Raji (cell line): ENCODE measurements around the gene FANCE.

Experiments
- POLR2A ChIP-seq: IDR thresholded peaks from 2 replicates; pipeline ENCODE4 v1.6.1; 2011; ENCODE audit warnings: low read depth, low read length, control low read depth; ENCODE audit not compliant: insufficient read depth

Gene FANCE

DNA sequence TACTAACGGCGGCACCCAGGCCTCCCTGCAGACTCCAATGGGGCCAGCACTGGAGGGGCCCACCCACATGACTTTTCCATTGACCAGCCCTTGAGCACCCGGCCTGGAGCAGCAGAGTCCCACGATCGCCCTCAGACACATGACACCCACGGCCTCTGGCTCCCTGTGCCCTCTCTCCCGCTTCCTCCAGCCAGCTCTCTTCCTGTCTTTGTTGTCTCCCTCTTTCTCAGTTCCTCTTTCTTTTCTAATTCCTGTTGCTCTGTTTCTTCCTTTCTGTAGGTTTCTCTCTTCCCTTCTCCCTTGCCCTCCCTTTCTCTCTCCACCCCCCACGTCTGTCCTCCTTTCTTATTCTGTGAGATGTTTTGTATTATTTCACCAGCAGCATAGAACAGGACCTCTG lies 26.1 kb upstream of the FANCE start:
- TF ChIP-seq POLR2A = no peak

DNA sequence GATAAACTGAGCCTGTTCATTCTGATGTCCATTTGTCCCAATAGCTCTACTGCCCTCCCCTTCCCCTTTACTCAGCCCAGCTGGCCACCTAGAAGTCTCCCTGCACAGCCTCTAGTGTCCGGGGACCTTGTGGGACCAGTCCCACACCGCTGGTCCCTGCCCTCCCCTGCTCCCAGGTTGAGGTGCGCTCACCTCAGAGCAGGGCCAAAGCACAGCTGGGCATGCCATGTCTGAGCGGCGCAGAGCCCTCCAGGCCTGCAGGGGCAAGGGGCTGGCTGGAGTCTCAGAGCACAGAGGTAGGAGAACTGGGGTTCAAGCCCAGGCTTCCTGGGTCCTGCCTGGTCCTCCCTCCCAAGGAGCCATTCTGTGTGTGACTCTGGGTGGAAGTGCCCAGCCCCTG lies 24.7 kb upstream of the FANCE start:
- TF ChIP-seq POLR2A = no peak

DNA sequence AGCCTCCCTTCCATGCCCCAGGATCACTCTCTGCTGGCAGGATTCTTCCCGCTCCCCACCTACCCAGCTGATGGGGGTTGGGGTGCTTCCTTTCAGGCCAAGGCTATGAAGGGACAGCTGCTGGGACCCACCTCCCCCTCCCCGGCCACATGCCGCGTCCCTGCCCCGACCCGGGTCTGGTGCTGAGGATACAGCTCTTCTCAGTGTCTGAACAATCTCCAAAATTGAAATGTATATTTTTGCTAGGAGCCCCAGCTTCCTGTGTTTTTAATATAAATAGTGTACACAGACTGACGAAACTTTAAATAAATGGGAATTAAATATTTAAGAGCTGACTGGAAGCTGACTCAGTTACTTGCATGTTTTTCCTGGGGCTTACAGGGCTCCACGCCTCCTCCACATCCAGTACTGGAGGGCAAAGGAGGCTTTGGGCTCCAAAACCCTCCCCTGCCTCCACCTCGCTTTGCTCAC lies 24.3 kb upstream of the FANCE start:
- TF ChIP-seq POLR2A = no peak

DNA sequence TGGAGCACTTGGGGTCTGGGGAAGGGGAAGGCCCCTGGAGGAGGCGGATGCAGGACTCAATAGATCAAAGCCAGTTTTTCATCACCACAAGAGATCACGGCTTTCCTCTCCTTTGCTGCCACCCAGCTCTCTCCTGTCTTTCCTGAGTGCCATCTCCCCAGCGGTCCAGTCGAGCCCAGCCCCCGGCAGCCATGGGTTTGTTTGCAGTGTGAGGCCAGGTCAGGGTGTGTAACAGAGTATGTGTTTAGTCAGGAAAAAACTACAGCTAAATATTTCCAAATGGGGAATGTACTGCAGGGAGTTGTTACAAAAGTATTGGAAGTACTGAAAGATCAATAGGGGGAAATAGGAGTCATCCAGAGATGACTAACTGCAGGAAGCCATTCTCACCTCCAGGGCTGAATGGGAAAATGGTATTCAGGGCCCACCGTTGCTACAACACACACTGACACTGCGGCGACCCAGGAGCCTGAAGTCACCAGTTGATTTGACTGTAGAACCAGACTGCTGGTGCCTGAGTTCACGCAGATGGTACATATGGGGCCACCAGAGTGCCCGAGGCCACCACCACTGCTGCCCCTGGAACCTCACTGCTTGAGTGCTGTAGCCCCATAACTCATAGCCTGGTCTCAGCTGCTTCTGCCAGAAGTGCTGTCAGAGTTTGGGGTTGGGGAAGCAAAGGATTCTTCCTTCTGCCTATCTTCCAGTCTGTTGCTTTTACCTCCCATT lies 23.6 kb upstream of the FANCE start:
- no peak for TF ChIP-seq POLR2A

DNA sequence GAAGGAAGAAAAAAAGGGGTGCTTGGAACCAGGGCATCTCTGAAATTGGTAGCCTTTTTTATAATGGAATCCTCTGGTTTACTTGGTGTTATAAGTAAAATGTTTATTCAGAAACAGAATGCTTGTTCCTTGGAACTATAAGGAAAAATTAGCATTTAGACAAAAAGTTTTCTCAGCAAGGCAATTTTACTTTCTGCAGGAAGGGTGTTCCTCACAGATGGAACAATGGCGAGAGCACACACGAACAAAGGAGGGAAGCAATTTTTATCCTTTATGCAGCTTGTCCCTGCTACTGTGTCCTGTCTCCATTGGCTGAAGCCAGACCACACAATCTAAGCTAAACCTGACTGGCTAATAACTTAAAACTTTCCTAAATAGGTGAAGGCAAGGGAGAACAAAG lies 22.7 kb upstream of the FANCE start:
- no peak for TF ChIP-seq POLR2A

DNA sequence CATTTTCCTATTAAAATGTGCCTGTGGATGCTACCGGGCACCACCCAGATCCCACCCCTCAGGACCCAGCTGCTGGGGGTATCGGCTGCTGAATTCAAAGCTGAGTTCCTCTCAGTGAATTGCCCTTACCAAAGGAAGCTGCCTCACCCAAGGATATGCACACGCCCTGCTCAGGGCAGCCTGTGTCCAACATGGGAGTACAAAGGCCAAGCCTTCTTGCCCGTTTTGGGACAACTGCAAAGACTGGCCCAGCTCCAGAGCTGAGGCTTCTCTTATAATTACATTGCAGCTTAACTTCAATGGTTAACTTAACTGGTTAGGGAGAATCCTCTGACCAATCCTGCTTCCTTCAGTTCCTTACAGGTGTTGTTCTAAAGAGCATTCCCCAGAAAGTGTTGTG lies 19.8 kb upstream of the FANCE start:
- TF ChIP-seq POLR2A = no peak

DNA sequence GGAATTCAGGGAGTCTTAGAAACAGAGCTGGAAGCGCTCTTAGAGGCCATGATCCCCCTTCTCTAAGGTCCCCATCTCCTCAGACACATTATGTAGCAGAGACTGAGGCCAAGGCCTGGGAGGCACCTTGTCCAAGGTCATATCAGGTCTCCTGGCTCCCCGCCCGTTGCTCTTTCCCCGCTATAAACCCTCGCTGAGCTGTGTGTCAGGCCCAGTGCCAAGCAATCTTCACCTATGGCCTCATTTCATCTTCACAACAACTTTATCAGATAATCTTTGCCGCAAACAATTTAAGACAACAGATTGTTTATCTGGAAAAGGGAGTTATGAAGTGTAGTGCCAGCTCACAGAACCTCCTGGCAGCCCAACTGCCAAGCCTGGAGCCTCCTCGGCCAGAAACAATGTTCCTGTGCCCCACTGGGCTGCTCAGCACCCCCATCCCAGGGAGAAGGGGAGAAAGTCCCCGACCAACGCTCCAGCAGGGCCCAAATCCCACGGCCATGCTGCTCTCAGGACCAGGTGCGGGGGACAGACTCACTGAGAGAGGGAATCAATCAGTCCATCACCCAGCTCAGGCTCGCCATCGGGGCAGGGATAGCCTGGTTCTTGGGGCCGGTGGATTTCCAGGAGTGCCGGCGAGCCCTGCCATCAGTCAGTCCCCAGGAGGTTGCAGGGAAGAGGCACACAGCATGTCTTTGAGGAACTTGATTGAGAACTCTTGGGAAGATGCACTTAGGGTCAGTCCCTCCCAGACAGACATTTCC lies 16.9 kb upstream of the FANCE start:
- TF ChIP-seq POLR2A = no peak

DNA sequence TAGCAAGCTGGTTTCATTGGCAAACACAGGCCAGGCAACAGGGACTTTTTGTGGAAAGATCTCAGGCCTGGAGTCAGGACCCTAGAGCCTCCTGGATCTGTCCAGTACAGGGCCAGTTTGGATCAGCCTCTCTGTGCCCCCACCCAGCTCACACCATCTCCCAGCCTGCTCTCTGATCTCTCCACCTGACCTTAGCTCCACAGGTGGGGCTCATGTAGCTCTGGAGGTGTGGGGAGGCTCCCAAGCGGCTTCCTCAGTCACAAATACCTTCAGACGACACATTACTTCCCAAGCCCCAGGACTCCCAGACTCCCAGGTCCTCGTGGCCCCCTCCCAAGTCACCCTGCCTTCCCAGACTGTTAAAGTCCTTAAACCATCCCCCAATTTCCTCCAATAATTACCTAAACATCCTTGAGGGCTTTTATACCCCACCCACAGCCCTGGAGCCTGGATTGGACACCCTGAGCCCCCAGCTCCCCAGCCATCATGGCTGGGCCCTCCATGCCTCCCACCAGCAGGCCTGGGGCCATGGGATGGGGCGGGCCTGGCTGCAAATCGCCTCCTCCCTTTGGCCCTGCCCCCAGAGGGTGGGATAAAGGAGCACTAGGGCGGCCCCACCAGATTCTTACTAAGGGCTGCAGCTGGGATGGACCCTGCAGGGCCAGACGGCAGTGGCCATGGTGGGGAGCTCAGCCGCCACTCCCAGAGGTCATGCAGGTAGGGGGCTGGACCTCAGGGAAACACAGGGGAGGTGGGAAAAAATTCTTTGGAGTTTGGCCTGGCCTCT lies 15.9 kb upstream of the FANCE start:
- TF ChIP-seq POLR2A = no peak

DNA sequence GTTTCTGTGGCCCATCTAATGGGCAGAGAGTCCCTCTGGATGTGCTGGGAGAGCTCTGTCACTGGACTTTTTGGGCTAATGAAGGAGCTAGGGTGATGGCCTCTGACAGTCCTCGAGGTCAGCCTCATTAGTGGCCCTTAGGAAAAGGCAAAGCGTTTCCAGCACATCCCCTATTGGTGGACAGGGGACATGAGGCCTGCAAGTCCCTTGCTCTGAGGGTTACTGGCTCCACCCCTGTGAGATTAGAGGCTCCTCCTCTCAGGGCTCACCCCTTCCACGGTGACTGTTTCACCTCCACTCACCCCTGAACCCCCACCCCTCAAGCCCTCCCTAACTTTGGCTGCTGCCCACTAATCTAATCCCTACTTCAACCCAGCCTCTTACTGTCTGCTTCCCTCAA lies 12.8 kb upstream of the FANCE start:
- no peak for TF ChIP-seq POLR2A

DNA sequence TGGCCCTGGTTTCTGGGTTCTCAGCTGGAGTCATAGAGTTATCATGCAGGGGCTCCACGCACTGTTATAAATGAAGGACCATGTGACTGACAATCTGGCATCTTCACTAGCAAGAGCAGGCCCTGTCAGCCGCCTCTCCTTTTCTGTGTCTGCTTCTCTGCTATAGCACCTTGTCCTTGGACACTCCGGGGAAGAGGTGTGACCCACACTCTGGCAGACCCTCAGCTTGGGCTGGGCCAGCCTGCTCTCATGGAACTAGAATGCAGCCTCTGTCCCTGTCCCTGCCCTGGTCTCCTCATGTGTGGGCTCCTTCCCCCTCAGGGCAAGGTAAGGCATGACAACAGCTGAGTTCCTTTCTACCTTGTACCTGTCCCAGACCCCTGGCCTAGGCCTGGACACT lies 10.9 kb upstream of the FANCE start:
- no peak for TF ChIP-seq POLR2A

DNA sequence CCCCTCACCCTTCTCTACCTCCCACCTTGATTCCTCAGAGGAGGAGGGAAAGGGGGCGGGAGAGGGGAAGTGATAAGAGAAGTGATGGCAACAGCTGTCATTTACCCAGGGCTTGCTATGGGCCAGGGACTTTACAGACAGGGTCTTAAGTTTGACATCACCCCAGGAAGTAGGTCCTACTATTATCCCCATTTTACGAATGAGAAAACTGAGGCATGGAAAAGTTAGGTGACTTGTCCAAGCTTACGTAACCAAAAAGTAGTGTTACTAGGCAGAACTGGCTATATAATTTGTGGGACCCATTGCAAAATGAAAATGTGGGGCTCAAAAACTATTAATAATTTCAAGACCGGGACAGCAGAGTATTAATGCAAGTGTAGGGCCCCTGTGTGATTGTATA lies 10.5 kb upstream of the FANCE start:
- TF ChIP-seq POLR2A = no peak

DNA sequence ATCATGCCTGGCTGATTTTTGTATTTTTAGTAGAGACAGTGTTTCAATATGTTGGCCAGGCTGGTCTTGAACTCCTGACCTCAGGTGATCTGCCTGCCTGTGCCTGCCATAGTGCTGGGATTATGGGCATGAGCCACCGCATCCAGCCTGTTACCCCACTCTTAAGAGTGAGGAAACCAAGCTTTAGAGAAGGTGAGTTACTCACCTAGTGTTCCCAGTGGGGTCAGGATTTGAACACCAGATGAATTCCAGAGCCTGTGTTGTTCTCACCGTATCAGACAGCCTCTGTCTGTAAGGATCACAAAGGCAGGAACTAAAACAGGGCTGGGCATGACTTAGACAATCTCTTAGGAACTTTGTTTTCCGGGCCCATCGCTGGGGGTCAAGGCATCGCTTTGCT lies 9.4 kb upstream of the FANCE start:
- no peak for TF ChIP-seq POLR2A

DNA sequence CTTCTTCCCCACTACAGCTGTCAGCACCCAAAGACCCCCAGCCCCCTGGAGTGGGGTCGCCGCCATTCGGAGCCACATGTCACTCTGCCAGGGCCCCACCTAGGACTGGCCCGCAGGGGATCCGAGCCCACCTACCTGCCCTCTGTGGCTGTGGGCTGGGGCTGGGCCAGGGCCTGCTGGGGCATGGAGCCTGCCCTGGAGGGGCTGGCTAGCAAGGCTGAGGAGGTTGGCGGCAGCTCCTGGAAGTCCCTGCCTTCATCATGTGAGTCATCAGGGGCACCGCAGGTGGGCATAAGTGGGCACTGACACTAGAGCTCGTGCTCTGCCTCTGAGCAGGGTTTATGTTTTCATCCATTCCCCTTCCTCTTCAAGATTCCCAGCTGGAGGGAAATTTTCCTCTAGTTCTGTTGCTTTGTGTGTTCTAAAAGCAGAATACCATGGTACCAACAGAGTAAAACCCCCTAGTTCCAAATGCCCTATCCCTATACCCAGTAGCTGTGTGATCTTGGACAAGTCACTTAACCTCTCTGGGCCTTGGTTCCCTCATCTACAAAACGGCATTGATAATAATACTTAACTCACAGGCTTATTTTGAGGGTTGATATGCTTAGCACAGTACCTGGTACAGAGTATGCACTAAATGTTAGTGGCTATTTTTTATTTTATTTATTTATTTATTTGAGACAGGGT lies 8.7 kb upstream of the FANCE start:
- no peak for TF ChIP-seq POLR2A

DNA sequence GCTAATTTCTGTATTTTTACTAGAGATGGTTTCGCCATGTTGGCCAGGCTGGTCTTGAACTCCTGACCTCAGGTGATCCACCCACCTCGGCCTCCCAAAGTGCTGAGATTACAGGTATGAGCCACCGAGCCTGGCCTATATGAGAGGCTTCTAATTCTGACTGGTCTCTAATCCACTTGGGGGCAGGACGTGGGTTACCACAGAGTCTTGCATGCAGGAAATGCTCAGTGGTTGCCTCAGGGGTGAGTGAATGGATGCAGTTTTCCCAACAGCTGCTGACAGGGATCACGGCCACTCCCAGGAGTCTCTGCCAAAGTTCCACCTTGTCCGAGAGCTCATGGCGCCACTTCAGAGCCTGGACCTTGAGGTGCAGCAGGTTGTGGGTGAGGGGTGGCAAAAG lies 6.4 kb upstream of the FANCE start:
- no peak for TF ChIP-seq POLR2A

DNA sequence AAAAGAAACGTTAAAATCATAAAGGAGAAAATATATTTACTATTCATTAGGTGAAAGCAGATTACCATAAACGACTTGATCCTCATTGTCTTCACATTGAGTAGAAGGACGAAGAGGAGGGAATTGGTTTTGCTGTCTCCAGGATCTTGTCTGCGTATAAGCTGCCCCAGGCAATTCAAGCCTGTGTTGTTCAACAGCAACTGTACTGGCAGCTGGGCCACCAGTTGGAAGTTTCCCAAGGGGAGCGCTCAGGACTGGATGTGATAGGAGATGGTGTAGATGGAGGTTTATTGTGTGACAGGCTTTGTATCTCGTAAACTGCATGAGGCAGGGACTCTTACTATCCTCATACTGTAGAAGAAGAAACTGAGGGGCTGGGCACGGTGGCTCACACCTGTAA lies 3.9 kb upstream of the FANCE start:
- no peak for TF ChIP-seq POLR2A
